OCI-LY1 (cell line): ENCODE results near the gene PLAAT5.

Experiments
- EZH2 ChIP-seq: fragments of 200-600 bp; sonication (generic), shearing (Covaris generic); IDR thresholded peaks from 2 replicates; pipeline ENCODE4 v1.8.0; 2017; ENCODE audit warnings: borderline replicate concordance, mixed run types, mild to moderate bottlenecking, antibody characterized with exemption, low read length, moderate library complexity, mixed read lengths
- TF ChIP-seq, protein P1 (sequence below): fragments of 200-600 bp; sonication (generic), shearing (Covaris generic); IDR thresholded peaks from 2 replicates; pipeline ENCODE4 v1.5.1; 2017; ENCODE audit warnings: mild to moderate bottlenecking, antibody characterized with exemption, low read length, moderate library complexity, mixed read lengths

DNA sequence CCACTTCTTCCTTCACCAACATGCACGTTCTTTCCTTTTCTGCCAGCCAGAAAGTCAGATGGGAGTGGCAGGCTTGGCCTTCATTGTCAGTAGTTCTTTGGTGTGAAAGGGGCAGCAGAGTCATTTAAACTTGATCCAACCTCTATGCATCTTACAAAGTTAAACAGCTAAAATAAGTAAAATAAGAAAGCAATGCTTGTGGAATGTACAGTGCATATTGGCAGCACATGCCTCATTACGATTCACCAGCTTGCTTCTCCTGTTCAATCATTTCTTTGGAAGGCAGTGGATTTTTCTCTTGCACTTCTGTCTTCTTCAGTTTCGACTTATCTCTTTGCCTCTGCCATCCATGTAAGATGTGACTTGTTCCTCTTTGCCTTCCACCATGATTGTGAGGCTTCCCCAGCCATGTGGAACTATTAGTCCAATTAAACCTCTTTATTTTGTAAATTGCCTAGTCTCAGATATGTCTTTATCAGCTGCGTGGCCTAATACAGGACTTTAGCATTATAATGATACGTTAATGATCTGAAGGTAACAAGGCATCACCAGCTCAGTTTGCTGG is 29.7 kb upstream of the PLAAT5 start:
- TF ChIP-seq, protein P1, sequence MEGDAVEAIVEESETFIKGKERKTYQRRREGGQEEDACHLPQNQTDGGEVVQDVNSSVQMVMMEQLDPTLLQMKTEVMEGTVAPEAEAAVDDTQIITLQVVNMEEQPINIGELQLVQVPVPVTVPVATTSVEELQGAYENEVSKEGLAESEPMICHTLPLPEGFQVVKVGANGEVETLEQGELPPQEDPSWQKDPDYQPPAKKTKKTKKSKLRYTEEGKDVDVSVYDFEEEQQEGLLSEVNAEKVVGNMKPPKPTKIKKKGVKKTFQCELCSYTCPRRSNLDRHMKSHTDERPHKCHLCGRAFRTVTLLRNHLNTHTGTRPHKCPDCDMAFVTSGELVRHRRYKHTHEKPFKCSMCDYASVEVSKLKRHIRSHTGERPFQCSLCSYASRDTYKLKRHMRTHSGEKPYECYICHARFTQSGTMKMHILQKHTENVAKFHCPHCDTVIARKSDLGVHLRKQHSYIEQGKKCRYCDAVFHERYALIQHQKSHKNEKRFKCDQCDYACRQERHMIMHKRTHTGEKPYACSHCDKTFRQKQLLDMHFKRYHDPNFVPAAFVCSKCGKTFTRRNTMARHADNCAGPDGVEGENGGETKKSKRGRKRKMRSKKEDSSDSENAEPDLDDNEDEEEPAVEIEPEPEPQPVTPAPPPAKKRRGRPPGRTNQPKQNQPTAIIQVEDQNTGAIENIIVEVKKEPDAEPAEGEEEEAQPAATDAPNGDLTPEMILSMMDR = no peak
- no peak for TF ChIP-seq EZH2
